Liver (tissue), 3 donors: ENCODE measurements around the gene PRPF40A.

ENCODE experiments used
- CTCF ChIP-seq: fragments of 150-350 bp; IDR thresholded peaks from 2 replicates; pipeline ENCODE4 v1.5.1; 2017; ENCODE audit warnings: improper control_type of control experiment, low read depth, low read length; ENCODE audit not compliant: missing input control
- NR2F2 ChIP-seq: IDR thresholded peaks from 2 replicates; pipeline ENCODE4 v1.6.1; 2016; ENCODE audit warnings: antibody characterized with exemption
- RAD21 ChIP-seq, 2 donors: IDR thresholded peaks; 2 replicates each; pipeline ENCODE4 v1.6.1; 2016; ENCODE audit warnings: antibody characterized with exemption in 2 of 2, mild to moderate bottlenecking in 2 of 2
- TF ChIP-seq, protein P1 (sequence below): IDR thresholded peaks from 2 replicates; pipeline ENCODE4 v1.6.1; 2016; ENCODE audit warnings: antibody characterized with exemption
- TF ChIP-seq, protein P2 (sequence below): IDR thresholded peaks from 2 replicates; pipeline ENCODE4 v1.6.1; 2016; ENCODE audit warnings: antibody characterized with exemption
- donor health status: healthy.
- donor health status: healthy.

GRCh38 chr2:152648336-152648735 lies 68.9 kb downstream of the PRPF40A start:
- TF ChIP-seq, protein P1, sequence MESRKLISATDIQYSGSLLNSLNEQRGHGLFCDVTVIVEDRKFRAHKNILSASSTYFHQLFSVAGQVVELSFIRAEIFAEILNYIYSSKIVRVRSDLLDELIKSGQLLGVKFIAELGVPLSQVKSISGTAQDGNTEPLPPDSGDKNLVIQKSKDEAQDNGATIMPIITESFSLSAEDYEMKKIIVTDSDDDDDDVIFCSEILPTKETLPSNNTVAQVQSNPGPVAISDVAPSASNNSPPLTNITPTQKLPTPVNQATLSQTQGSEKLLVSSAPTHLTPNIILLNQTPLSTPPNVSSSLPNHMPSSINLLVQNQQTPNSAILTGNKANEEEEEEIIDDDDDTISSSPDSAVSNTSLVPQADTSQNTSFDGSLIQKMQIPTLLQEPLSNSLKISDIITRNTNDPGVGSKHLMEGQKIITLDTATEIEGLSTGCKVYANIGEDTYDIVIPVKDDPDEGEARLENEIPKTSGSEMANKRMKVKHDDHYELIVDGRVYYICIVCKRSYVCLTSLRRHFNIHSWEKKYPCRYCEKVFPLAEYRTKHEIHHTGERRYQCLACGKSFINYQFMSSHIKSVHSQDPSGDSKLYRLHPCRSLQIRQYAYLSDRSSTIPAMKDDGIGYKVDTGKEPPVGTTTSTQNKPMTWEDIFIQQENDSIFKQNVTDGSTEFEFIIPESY = no peak
- TF ChIP-seq CTCF (peak; percentile 5), RAD21 (IDR thresholded peaks at IDR 0.05) (no peak), NR2F2 (no peak)
- TF ChIP-seq, protein P2, sequence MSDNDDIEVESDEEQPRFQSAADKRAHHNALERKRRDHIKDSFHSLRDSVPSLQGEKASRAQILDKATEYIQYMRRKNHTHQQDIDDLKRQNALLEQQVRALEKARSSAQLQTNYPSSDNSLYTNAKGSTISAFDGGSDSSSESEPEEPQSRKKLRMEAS = no peak
